NCI-H446 treated with DMSO at 0.1 percent for 48 hours (cell line): ENCODE measurements around the gene HOXA1.

ENCODE experiments used
- DNase-seq: peaks from one replicate; lab custom pipeline; 2025; lab: John Stamatoyannopoulos, UW

HOXA1 gene

DNA sequence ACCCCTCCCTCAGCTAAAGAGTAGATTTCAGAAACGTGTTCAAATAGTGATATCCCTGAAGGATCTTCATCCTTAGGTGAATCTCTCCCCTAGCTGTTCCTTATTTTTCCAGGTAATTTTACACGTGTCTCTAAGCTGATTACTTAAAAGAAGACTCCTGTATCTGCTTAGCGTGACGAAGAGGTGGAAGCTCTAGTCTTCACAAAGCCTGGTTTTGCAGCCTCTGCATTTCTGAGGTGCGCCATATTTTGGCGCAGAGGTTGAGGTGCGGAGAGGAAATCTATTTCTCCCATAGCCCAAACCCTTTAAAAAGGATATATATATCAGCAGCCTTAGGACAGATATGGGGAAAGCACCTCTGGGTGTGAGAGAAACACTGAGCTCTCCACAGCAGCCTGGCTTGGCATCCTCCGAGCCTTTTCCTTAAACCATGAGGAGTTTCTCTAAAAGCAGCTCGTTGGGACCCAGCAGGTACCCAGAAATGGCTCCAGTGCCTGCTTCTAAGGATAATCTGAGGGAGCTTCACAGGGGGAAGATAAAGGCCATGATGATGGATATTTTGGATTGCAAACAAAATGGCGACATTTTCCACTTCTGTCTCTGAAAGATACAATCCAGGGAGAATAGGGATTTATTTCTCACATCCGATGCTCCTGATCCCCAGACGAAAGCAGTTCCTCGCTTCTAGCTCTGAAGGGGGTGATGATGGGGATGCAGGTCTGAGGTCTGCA, 9.7 kb upstream of the HOXA1 start:
- DNase-seq = no peak

DNA sequence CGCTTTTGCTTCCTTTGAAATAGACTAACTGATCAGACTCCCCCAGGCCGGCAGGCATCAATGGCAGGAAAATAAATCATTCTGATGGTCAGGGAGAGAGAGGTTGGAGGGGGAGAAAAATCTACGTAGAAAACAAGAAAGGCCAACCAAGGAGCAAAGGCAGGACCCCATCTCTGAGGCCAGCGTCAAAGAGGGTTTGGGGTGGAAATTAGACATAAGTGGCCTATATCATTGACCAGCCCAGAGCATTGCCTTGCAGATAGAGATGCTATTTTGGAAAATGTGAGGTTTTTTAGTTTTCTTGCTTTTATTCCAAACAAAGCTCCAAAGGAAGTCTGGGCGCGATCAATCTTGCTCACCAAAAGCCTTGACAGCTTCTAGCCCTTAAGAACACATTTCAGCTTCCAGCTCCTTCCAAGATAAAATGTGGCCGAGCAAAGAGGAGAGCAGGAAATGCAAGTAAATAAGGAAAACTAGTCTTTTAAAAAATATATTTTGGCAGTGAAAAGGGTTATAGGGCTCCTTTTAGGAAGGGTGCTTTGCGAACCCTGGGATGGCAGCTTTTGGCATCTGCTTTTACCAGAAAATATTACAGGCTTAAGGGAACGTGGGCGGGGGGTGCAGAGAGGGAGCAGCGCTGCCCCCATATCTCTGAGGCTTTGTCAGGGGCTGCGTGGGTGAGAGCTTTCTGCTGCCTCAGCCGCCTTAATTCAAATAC, 8.7 kb upstream of the HOXA1 start:
- DNase-seq = no peak

DNA sequence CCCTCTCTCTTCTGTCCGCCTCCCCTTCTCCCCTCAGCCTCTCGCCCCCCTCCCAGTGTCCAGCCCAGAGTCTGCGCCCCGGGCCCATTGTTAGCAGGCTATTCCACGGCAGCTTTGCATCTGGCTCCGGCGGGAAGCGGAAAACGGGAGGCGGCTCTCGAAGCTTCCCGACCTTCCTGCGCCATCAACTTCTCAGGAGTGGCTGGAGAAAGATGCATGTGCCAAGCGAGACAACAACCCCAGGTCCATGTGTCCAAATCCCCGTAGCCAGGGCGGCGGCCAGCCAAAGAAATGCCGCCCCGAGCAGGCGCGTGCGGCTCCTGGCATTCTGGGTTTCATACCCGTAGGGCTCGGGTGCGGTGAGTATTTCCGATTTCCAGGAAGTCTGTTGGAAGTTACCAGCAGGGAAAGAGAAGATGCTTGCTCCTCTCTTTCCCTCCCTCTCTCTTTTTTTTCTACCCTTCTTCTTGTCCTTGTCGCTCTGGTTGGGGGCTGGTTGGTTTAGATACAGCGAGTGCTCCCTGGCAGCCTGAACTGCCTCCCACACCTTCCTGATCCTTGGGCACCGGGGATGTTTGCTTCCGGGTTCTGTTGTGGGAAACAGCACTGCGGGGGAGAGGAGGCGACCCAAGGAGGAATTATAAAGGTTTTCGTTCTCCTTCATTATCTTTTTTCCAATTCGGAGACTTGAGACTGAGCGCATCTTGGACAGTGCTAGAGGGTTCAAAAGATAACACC, 7.9 kb upstream of the HOXA1 start:
- DNase-seq = no peak

DNA sequence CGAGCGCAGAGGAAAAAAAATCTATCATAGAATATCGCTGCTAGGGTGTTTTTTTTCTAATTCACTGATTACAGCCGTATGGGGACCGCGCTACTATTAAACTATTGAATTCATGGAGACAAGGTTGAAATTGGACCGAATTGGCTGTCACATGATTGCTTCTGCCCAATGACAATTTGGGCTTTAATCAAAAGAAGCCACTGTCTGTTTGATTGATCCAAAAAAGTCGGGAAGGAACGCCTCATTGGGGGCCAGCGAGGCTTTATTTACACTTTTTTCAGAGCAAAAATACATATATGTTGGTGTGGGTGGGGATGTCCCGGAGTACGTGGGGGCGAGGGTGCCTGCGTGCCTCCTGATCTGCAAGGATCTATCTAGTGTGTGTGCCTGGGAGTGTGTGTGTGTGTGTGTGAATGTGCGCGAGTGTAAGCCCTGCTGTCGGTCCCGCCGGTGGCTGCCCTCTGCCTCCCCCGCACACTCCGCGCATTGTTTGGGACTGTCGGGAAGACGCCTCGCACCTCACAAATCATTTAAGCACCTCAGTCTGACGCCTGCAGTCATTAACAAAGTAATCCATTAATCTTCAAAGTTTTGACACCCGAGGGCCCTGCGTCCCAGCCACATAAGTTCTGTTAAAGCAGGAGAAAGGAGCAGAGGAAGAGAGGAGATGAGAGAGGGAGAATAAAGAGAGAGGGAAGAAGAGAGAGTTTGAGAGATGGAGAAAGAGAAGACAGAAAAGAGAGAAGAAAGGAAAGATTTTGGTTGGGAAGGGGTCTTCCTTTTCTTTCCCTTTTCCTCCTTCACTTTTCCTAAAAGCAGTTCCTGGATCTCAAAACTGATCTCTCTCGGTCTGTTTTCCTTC, 7.0 kb upstream of the HOXA1 start, which contains the start of gene HOXA2:
Gene HOXA2, minus strand, starts transcription at position 103 of the 862 bp plus-strand sequence. CDS start 183 bp downstream, outside the sequence.
- DNase-seq = no peak

DNA sequence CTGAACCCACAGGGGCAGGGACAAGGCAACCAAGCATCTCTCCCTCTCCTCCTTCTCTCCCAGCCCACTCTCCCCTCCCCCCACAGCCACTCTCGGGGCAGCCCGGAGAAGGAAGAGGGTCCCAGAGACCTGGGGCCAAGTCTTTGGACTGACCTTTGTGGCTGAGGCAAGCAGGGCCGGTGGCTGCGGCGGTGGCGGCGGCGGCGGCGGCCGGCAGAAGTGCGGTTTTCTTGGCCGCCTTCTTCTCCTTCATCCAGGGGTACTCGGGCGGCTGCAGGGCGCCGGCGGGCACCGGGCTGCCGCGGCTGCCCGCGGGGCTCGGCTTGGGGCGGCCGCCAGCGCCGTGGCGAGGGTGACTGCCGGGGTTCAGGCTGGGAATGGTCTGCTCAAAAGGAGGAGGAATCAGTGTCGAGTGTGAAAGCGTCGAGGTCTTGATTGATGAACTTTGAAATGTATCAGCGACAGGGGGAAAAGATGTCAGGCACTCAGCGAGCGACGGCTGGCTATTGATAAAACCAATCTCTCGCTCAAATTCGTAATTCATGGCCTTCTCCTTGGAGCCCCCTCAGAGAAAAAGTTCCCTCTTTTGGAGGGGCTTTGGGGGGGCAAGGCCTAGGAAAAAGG, 6.3 kb upstream of the HOXA1 start:
- no peak for DNase-seq

DNA sequence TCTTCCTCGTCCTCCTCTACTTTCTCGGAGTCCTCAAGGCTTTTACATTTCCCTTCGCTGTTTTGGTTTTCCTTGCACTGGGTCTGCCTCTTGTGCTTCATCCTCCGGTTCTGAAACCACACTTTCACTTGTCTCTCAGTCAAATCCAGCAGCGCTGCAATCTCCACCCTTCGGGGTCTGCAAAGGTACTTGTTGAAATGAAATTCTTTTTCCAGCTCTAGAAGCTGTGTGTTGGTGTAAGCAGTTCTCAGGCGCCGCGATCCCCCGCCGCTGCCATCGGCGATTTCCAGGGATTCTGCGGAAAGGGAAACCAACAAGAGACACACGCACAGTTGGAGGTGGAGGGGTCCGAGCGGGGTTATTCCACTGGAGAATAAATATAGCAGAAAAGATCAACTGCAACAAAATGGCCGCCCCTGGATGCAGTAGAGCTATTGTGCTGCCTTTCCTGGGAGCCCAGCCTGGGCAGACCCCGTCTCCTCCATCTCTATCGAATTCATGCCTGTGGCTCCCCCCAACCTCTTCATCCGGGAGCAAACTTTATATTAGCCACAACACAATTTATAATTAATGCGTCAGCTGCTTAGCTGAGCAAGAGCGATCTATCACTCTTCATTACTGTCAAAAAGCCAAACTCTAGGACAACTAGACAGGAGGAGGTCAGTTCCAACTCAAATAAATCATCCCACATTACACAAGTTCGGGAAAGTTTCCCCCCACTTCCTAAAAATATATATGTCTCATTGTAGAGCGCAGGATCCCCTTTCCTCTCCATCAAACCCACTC, 5.6 kb upstream of the HOXA1 start:
- no peak for DNase-seq

DNA sequence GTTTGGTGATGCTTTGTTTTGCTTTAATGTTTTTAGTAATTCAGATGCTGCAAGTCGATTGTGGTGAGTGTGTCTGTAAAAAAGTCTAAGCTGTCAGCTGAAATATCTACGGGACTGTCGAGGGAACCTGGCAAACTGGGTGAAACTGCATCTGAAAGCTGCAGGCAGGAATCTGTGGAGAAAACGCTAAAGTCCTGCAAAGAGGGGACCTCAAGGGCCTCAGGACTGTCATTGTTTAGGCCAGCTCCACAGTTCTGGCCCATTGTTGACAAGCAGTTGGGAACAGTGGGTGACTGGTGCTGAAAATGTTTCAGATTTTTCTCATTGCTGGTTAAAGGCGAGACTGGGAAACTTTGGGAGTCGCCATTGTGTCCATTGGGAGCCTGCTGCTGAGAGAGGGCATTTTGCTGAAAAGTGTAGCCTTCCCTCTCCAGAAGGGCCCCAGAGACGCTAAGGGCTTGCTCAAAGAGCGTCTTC, 4.9 kb upstream of the HOXA1 start:
- no peak for DNase-seq

DNA sequence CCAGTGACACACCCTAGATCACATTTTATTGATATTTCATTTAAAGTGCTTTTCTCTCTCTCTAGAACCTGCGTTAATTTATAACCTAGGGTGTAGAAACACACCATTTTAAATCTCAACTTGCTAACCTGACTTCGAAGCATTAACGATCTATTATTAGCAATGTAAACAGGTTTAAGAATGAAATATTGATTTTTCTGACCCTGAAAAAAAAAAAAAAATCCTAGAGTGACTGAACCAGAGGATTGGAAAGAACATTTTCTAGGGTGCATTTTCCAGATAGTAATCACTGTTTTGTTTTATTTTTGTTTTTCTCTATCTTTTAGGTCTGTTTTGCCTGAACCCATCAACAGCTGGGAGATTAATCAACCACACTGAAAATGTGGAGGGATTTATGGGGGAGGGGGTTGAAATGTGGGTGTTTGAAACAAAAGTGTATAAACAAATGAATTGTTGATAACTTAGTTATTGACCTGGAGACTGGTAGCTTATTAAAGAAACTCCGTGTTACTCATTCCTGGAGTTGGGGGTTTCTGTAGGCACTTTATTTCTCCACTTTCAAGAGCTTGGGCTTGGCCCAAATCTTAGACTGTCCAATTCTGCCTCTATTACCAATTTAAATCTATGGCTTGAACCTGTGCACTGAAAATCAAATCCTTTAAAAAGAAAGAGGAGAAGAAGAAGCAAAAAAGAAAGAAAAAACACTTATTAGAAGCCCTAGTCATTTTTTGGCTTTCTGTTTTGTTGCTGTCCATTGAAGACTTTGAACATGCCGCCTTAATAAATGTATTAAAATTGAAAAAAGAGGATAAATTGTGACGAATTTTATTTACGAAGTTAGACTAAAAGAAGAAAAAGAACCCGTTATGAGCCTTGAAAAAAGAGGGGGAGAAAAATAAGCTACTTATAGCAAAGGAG, 3.9 kb upstream of the HOXA1 start:
- no peak for DNase-seq

DNA sequence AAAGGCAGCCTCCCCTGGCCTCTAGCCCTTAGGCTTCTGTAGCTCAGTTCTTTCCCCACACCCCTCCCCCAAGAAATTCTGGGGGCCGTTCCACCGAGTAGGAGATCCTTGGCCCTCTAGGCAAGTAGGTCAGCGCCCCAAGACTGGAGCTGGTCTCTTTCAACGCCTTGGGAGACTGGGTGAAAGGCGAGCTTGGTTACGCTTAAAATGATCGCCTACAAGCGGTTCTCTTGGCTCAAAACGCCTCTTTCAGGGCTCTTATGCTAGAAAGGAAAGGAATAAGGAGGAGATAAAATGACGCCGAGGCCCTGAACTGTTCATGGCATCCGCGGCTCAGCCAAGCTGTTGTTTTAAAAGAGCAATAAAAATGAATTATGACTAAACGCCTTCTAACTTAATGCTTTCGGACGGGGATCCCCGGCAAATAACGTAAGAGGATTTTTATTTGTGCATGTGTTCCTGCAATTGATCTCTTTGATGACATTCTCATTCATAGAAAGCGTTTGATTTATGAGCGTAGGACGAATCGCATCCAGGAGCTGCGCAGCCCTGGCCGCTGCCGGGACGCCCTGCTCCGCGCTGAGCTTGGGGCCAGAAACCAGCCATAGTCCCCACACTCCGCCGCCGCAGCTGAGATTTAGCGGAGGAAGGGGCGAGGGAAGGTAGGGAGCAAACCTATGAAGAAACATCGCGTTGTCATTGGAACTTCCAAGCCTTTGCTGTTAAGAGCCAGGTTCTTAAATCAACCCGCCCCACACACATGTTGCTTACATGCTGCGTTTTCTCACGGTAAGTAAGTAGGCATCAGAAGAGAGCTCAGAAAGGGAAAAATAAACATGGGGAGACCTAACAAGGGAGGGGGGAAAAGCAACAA, 3.0 kb upstream of the HOXA1 start:
- DNase-seq = no peak

DNA sequence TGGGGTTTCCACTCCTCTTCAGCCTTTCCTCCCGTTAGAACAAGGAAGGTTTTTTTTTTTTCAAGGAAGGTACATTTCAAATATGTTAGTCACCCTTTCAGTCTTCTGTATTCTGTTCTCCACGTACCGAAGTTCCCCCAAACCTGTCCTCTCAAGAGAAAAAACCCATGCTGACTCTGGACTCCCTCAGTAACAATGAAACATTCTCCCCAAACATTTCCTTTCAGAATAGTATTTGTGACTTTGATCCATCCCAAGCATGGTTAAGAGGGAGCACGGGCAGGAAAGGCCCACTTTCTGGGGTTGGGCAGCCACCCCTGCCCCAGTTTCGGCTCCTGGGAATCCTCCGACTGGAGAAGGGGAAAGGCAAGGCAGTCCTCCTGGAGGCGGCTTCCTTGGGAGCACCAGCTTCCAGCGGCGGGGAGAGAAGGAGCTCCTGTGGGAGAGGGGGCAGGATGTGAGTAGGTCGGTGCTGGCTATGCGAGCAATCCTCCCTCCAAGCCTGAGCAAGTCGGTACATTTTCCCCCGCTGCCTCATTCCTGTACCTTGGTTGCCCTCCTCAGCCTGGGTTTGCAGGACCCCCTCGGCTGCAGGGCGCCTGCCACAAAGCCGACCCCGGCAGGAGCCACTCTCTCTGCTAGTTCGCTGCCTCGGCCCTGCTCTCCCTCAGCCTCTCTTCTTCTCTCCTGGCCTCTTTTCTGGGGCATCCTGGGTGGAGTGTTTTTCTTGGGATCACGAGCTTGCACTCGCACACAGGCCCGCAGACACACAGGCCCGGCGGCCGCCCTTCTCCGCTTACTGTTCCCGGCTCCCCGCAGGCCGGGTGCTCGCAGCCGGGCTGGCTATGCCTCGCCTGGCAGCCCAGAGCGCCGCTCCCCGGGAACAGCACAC, 2.1 kb upstream of the HOXA1 start:
- no peak for DNase-seq

DNA sequence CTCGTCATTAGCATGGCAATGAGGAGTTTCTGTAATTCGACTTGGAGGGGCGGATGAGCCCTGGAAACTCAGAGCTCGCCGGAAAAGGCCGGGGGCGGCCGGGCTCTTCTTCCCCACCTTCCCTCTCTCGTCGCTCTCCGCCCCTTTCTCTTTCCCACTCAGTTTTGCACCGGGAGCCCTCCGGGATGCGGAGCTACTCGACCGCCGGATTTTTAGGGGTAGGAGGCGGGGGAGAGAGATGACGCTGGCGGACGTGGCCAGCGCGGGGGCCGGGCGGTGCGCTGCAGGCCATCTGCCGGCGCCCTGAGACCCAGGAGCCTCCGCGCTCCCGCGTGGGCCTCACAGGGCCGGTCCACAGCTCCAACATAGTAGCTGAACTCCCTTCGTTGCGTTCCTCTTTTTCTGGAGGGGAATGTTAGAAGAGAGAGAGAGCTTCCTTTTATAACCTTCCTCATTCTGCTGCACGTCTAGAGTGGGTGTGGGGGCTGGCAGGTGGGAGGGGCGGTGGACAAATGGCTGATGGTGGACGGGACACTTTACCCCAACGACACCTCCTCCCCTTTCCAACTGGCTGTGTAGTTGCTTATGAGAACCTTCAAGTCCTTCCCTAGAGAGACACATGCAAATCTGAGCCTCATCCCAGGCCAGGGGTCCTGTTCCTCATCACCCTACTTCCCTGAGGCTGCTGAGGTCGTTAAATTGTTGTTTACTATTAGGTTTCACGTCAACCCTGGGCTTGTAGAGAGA, 1.1 kb upstream of the HOXA1 start:
- DNase-seq = no peak

DNA sequence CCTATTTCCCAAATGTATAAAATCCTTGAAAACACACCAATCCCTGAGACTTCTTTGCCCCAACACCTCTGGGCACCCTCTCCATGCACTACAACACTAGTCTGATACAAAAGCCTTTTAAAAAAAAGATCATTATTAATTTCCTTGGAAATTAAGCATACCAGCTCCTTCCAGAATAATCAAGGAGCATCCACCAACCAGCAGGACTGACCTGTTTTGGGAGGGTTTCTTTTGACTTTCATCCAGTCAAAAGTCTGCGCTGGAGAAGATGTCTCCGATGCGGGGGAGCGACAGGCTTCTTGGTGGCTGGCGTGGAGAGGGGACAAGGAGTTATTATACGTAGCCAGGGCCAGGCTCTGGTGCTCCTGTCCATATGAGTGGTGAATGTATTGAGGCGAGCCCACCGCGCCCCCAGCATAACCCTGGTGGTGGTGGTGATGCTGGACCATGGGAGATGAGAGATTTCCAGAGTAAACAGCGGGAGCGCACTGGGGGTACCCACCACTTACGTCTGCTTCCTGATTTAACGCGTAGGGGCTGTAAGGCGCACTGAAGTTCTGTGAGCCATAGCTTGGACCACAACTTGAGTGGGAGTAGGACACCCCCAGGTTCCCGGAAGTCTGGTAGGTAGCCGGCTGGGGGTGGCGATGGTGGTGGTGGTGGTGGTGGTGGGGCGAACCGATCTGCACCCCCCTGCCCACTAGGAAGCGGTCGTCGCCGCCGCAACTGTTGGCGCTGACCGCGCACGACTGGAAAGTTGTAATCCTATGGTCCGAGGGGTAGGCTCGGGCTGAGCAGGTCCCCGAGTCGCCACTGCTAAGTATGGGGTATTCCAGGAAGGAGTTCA, 527 bp downstream of the HOXA1 start:
- DNase-seq = no peak

DNA sequence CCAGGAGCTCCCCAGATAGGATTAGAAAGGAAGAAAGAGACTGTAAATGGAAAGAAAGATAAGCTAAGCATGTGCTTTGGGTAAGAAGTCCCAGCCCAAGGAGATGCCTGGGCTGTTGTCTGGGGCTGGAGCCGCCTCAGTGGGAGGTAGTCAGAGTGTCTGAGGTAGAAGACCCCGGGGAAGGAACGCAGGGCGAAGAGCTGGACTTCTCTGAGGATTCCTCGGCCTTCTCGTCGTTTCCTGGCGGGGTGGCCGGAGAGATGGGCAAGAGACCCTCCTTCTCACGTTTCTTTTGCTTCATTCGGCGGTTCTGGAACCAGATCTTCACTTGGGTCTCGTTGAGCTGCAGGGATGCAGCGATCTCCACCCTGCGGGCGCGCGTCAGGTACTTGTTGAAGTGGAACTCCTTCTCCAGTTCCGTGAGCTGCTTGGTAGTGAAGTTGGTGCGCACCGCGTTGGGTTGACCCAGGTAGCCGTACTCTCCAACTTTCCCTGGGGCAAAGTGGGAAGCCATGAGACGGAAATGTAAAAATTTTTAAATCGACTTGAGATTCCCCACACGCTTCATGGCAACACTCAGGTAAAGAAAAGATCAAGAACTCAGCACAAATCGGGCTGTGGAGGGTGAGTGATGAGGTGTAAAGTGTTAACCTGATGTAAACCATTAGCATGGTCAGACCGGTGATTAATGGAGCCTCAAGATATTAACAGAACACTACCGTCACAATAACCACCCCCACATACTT, 1.3 kb downstream of the HOXA1 start:
- no peak for DNase-seq

DNA sequence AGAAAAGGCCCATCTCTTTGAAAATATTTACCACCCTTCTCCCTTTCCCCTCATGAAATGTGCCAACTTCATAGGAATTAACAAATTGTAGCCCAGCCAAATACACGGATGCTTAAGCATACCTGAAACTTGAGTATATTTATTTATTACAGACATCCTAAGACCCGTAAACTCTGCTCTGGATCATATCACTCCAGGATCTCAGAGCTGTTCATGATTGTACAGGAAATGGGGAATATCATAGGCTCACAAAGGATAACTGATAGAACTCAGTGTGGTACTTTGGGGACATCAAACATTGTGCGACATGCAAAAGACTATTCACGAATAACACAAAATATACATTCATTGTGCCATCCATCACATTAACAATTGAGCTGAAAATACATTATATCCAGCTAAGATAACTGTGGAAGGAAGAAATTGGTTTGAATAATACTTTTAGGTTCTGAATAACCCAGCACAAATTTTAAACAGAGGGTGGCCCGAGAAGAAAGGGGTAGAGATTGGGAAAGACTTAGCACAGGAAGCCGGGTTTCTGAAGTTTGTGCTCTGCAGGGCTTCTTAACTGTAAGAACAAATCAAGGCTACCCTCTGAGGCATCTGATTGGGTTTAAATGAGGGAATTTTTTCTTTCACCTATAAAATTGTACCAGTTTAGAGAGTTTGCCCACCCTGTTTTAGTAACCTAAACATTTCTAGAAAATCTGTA, 2.5 kb downstream of the HOXA1 start:
- DNase-seq = no peak

DNA sequence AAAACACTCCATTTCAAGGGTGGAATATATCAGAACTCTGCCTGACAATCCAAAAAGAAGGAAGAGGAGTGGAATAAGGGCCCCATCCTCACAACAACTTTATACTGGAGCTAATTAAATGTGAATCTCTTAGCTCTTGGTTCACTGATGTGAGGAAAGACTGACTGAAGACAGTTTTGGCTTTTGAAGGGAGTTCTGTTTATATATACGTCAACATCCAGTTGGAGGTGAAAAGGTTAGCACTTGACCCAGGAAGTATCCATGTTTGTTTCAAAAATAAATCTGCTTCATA, 3.0 kb downstream of the HOXA1 start:
- DNase-seq = no peak
